ENCODE data around the gene PGPEP1. TPM values are rescaled to one million over a fixed set of nuclear protein-coding genes. Genes with fewer than 3 reads are reported as not detected.
A peak's percentile ranks its signal among the peaks of the same experiment; 100 is the strongest.
"Not testable (repeated sequence)": the region's sequence is repeated elsewhere in the genome, so short reads cannot be mapped to it uniquely, and the experiment has no call there.

PGPEP1 gene
- total RNA-seq, 1 donor from 2014 or later = 40.8 TPM

GRCh38 chr19:18397242-18398202, 57.1 kb downstream of the PGPEP1 start, which contains the start of gene LRRC25:
Gene LRRC25, minus strand, starts transcription at chr19:18397622. Its CDS starts 659 bp downstream, at chr19:18396963.
- intact Hi-C loops (cut with DNase I) = no loop called here
- peak within 1 kb of the TSS; percentile 36 for H3K27ac ChIP-seq
- H3K4me3 ChIP-seq = peak within 1 kb of the TSS; percentile 43
- peaks cover 12% of the 10 kb centered on the region for H3K27me3 ChIP-seq
- H3K9me3 ChIP-seq = no peaks in the 10 kb centered on the region
- ATAC-seq = peak; percentile 86
- no peaks in the 10 kb centered on the region for H3K36me3 ChIP-seq
- no peak for TF ChIP-seq CTCF (IDR thresholded peaks at IDR 0.05)
- H3K4me1 ChIP-seq = peaks cover 16% of the 10 kb centered on the region
- peak; percentile 78 for DNase-seq

- no peaks in the 10 kb centered on the region for H3K36me3 ChIP-seq
- ATAC-seq (peak; percentile 38), DNase-seq (no peak)
- TF ChIP-seq CTCF (IDR thresholded peaks at IDR 0.05) = no peak
- H3K4me3 ChIP-seq = no peak overlapping the region
- intact Hi-C loops (cut with DNase I) = no loop called here
- H3K27me3 ChIP-seq = peaks cover 12% of the 10 kb centered on the region
- no peaks in the 10 kb centered on the region for H3K9me3 ChIP-seq
- H3K4me1 ChIP-seq = peaks cover 16% of the 10 kb centered on the region
- no peak overlapping the region for H3K27ac ChIP-seq
Observed at GRCh38 chr19:18399008-18399407, 58.6 kb downstream of the PGPEP1 start.

- peak; percentile 30 for TF ChIP-seq CTCF (IDR thresholded peaks at IDR 0.05)
- H3K4me1 ChIP-seq = peaks cover 16% of the 10 kb centered on the region
- intact Hi-C loops (cut with DNase I) = no loop called here
- peaks cover 12% of the 10 kb centered on the region for H3K27me3 ChIP-seq
- ATAC-seq = peak; percentile 89
- no peak for DNase-seq
- no peak overlapping the region for H3K27ac ChIP-seq
- H3K9me3 ChIP-seq = no peaks in the 10 kb centered on the region
- H3K36me3 ChIP-seq = no peaks in the 10 kb centered on the region
- no peak overlapping the region for H3K4me3 ChIP-seq
Observed at GRCh38 chr19:18401580-18402112, 61.2 kb downstream of the PGPEP1 start.

- H3K36me3 ChIP-seq; ATAC-seq; DNase-seq; intact Hi-C loops (cut with DNase I); H3K4me3 ChIP-seq; H3K9me3 ChIP-seq; H3K27me3 ChIP-seq: not testable (repeated sequence)
- peaks cover 11% of the 10 kb centered on the region for H3K4me1 ChIP-seq
- peak overlapping the region; percentile 6 for H3K27ac ChIP-seq
Observed at GRCh38 chr19:18402455-18403248, 62.3 kb downstream of the PGPEP1 start.

- DNase-seq; H3K27me3 ChIP-seq; H3K4me1 ChIP-seq; intact Hi-C loops (cut with DNase I); H3K36me3 ChIP-seq; H3K4me3 ChIP-seq; H3K27ac ChIP-seq; ATAC-seq; H3K9me3 ChIP-seq: not testable (repeated sequence)
Observed at GRCh38 chr19:18405754-18406153, 65.4 kb downstream of the PGPEP1 start.

- H3K4me1 ChIP-seq = no peaks in the 10 kb centered on the region
- intact Hi-C loops (cut with DNase I) = no loop called here
- ATAC-seq (no peak), DNase-seq (no peak)
- H3K9me3 ChIP-seq = no peaks in the 10 kb centered on the region
- H3K27ac ChIP-seq = no peak overlapping the region
- no peaks in the 10 kb centered on the region for H3K36me3 ChIP-seq
- no peaks in the 10 kb centered on the region for H3K27me3 ChIP-seq
- no peak overlapping the region for H3K4me3 ChIP-seq
- TF ChIP-seq CTCF (IDR thresholded peaks at IDR 0.05) = no peak
Observed at GRCh38 chr19:18406749-18407148, 66.4 kb downstream of the PGPEP1 start.
